Panc1 (cell line): ENCODE data around the gene STAB2. TPM values are rescaled to one million over a fixed set of nuclear protein-coding genes. Genes with fewer than 3 reads are reported as not detected.

Source experiments
- ATAC-seq: fragments of 200-7000 bp; cut with Tn5 transposase; 2 replicates; pipeline ENCODE4 v1.9.1; 2020; ENCODE audit warnings: mild to moderate bottlenecking, moderate library complexity
- BruUV-seq: library from RNA; stranded (reverse); fragments of 400-500 nt; replicated peaks from 2 replicates; lab custom pipeline; 2021; lab: Mats Ljungman, UMichigan
- CTCF ChIA-PET: fragments of 300-600 bp; sonication (Branson Sonifier 250); formaldehyde crosslinking; loops from one replicate; lab custom pipeline; 2022; ENCODE audit warnings: antibody characterized with exemption; lab: Charles Lee
- POLR2A ChIA-PET: fragments of 300-600 bp; sonication (Branson Sonifier 250); formaldehyde crosslinking; loops from one replicate; lab custom pipeline; 2022; ENCODE audit warnings: antibody characterized with exemption; lab: Charles Lee
- DNase-seq: peaks from one replicate; pipeline ENCODE4 v3.0.0-alpha.2; 2010; ENCODE audit warnings: low read depth, low spot score
- H3K27ac ChIP-seq: 2 replicates; pipeline ENCODE4 v1.5.1; 2011; ENCODE audit warnings: mild to moderate bottlenecking, low read length, inconsistent platforms
- H3K27me3 ChIP-seq: fragments of 200-500 bp; sonication (Bioruptor generic); 2 replicates; pipeline ENCODE4 v1.6.0; 2014; ENCODE audit warnings: low read length, inconsistent platforms; ENCODE audit not compliant: control insufficient read depth, insufficient read depth
- H3K36me3 ChIP-seq: fragments of 200-500 bp; sonication (Bioruptor generic); 2 replicates; pipeline ENCODE4 v1.5.1; 2014; ENCODE audit warnings: inconsistent platforms, mild to moderate bottlenecking, low read length, moderate library complexity; ENCODE audit not compliant: control insufficient read depth, insufficient read depth
- H3K4me1 ChIP-seq: 2 replicates; pipeline ENCODE4 v1.5.1; 2011; ENCODE audit warnings: inconsistent platforms, mild to moderate bottlenecking, low read length, moderate library complexity; ENCODE audit not compliant: control insufficient read depth, insufficient read depth
- H3K4me3 ChIP-seq, 2 experiments: 2 replicates each; pipeline ENCODE4 v1.5.1; 2011 to 2012; ENCODE audit warnings: low read depth in 2 of 2, low read length in 2 of 2, mild to moderate bottlenecking in 2 of 2, inconsistent platforms in 1 of 2, moderate library complexity in 1 of 2
- H3K9me3 ChIP-seq: fragments of 200-500 bp; sonication (Bioruptor generic); 2 replicates; pipeline ENCODE4 v1.5.1; 2014; ENCODE audit warnings: low read depth, mild to moderate bottlenecking, inconsistent platforms, low read length, moderate library complexity; ENCODE audit not compliant: control insufficient read depth, insufficient read depth
- CTCF ChIP-seq: fragments of 450-650 bp; IDR thresholded peaks from 2 replicates; pipeline ENCODE4 v1.5.1; 2017; ENCODE audit warnings: mild to moderate bottlenecking
- POLR2AphosphoS5 ChIP-seq: IDR thresholded peaks from 2 replicates; pipeline ENCODE4 v1.6.1; 2012; ENCODE audit warnings: mild to moderate bottlenecking, low read depth, low read length, moderate library complexity
- REST ChIP-seq, 2 experiments: IDR thresholded peaks; 2 replicates each; pipeline ENCODE4 v1.6.1; 2011 to 2012; ENCODE audit warnings: low read depth in 2 of 2, control low read depth in 1 of 2, low read length in 1 of 2, mild to moderate bottlenecking in 1 of 2, moderate library complexity in 1 of 2; ENCODE audit not compliant: insufficient read depth in 1 of 2
- SIN3A ChIP-seq: IDR thresholded peaks from 2 replicates; pipeline ENCODE4 v1.6.1; 2012; ENCODE audit warnings: low read depth, mild to moderate bottlenecking, low read length, moderate library complexity, borderline replicate concordance; ENCODE audit not compliant: insufficient read depth
- TCF7L2 ChIP-seq: IDR thresholded peaks from 2 replicates; pipeline ENCODE4 v1.6.1; 2011; ENCODE audit warnings: mild to moderate bottlenecking, low read depth, low read length, inconsistent platforms
- in situ Hi-C: cut with HindIII; loops from 2 replicates; pipeline ENCODE4 v1.10.0; 2016; ENCODE audit warnings: low sequenced_read_pairs, low pct_unique_long_range_greater_than_20kb
- intact Hi-C: fragments of 100-400 bp; cut with micrococcal nuclease; formaldehyde crosslinking; loops from one replicate; pipeline ENCODE4 v1.10.0; 2022; ENCODE audit not compliant: unreplicated experiment
- total RNA-seq: library from RNA; stranded (reverse); gene quantifications from one replicate; pipeline ENCODE4 v1.2.1, GENCODE V29; 2021; ENCODE audit not compliant: unreplicated experiment

The STAB2 gene
- total RNA-seq, 1 experiment from 2014 or later: not detected

GRCh38 chr12:103573185-103573584 lies 13.9 kb upstream of the STAB2 start:
- no peak for ATAC-seq
- no peak overlapping the region for H3K27ac ChIP-seq
- no peak for TF ChIP-seq TCF7L2
- no peak for TF ChIP-seq SIN3A
- TF ChIP-seq CTCF: no peak
- TF ChIP-seq POLR2AphosphoS5: no peak
- TF ChIP-seq REST (IDR thresholded peaks at IDR 0.05; ENCODE audit: insufficient read depth in 1 of 2, low read depth in 2 of 2, low read length in 1 of 2): no peak
- no peaks in the 10 kb centered on the region for H3K36me3 ChIP-seq
- CTCF ChIA-PET: no interaction called here
- no peak for DNase-seq
- POLR2A ChIA-PET: no interaction called here
- H3K4me1 ChIP-seq: 0 out of 2 replicates have a peak, but pooled peaks cover 3% of the 10 kb centered on the region
- intact Hi-C loops: loop anchor here (10.0 kb wide), 1 partner anchor 172 kb away; no protein-coding TSS in a partner anchor
- peaks cover 17% of the 10 kb centered on the region for H3K27me3 ChIP-seq
- no peaks in the 10 kb centered on the region for H3K9me3 ChIP-seq
- in situ Hi-C loops: no loop called here
- H3K4me3 ChIP-seq: no peak overlapping the region
- BruUV-seq: no TSS peak

- Histone ChIP-seq H3K27ac (no peak overlapping the region), H3K9me3 (no peaks in the 10 kb centered on the region), H3K4me1 (0 out of 2 replicates have a peak, but pooled peaks cover 3% of the 10 kb centered on the region), H3K27me3 (peaks cover 38% of the 10 kb centered on the region), H3K4me3 (no peak overlapping the region), H3K36me3 (no peaks in the 10 kb centered on the region)
- ChIA-PET POLR2A (no interaction called here), CTCF (no interaction called here)
- intact Hi-C loops (loop anchor here (10.0 kb wide), 1 partner anchor 166 kb away; no protein-coding TSS in a partner anchor), in situ Hi-C loops (no loop called here)
- BruUV-seq: no TSS peak
- no peak for TF ChIP-seq SIN3A
- TF ChIP-seq POLR2AphosphoS5: no peak
- TF ChIP-seq CTCF: no peak
- TF ChIP-seq REST (IDR thresholded peaks at IDR 0.05; ENCODE audit: insufficient read depth in 1 of 2, low read depth in 2 of 2, low read length in 1 of 2): no peak
- no peak for TF ChIP-seq TCF7L2
- ATAC-seq (no peak), DNase-seq (no peak)
Observed at GRCh38 chr12:103578926-103579325, 8.1 kb upstream of the STAB2 start.
